Epithelial cell of esophagus (primary cell): ENCODE measurements around the gene BICDL2.

Experiments
- DNase-seq: peaks from one replicate; pipeline ENCODE4 v3.0.0; 2010; ENCODE audit warnings: low read depth
- H3K4me3 ChIP-seq: 2 replicates; pipeline ENCODE4 v1.5.1; 2011; ENCODE audit warnings: mild to moderate bottlenecking, low read length, control low read depth
- TF ChIP-seq, protein P1 (sequence below): IDR thresholded peaks from 2 replicates; pipeline ENCODE4 v1.5.1; 2011; ENCODE audit warnings: low read depth, mild to moderate bottlenecking, low read length, control low read depth, inconsistent platforms; ENCODE audit not compliant: insufficient read depth; ENCODE audit errors: missing control alignments

Gene BICDL2

DNA sequence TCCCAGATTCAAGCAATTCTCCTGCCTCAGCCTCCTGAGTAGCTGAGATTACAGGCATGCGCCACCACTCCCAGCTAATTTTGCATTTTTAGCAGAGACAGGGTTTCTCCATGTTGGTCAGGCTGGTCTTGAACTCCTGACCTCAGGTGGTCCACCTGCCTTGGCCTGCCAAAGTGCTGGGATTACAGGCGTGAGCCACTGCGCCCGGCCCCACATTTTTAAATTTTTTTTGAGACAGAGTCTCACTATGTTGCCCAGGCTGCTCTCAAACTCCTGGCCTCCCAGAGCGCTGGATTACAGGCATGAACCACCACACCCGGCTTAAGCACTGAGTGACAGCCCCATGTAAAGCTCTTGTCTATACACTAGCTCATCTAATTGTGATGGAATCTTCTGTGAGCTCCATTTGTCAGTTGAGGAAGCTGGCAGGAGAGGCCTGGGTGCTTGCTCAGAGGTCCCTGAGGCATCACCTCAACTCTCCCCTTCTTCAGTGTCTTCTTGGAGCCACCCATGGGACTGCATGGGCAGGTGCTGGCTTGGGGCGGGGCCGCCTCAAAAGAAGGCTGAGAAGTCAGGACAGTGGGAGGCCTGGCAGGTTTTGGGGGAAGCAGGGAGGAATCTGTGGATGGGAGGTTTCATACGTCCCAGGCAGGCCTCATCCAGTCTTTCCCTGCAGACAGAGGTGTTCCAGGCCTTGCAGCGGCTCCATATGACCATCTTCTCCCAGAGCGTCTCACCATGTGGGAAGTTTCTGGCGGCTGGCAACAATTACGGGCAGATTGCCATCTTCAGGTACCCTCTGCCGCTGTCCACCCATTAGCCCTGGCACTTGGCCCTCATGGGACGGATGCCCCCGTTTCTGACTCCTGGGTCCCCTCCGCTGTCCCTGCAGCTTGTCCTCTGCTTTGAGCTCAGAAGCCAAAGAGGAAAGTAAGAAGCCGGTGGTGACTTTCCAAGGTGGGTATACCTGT lies 11.4 kb downstream of the BICDL2 start:
- TF ChIP-seq, protein P1, sequence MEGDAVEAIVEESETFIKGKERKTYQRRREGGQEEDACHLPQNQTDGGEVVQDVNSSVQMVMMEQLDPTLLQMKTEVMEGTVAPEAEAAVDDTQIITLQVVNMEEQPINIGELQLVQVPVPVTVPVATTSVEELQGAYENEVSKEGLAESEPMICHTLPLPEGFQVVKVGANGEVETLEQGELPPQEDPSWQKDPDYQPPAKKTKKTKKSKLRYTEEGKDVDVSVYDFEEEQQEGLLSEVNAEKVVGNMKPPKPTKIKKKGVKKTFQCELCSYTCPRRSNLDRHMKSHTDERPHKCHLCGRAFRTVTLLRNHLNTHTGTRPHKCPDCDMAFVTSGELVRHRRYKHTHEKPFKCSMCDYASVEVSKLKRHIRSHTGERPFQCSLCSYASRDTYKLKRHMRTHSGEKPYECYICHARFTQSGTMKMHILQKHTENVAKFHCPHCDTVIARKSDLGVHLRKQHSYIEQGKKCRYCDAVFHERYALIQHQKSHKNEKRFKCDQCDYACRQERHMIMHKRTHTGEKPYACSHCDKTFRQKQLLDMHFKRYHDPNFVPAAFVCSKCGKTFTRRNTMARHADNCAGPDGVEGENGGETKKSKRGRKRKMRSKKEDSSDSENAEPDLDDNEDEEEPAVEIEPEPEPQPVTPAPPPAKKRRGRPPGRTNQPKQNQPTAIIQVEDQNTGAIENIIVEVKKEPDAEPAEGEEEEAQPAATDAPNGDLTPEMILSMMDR: no peak
- no peak overlapping the region for H3K4me3 ChIP-seq
- no peak for DNase-seq

DNA sequence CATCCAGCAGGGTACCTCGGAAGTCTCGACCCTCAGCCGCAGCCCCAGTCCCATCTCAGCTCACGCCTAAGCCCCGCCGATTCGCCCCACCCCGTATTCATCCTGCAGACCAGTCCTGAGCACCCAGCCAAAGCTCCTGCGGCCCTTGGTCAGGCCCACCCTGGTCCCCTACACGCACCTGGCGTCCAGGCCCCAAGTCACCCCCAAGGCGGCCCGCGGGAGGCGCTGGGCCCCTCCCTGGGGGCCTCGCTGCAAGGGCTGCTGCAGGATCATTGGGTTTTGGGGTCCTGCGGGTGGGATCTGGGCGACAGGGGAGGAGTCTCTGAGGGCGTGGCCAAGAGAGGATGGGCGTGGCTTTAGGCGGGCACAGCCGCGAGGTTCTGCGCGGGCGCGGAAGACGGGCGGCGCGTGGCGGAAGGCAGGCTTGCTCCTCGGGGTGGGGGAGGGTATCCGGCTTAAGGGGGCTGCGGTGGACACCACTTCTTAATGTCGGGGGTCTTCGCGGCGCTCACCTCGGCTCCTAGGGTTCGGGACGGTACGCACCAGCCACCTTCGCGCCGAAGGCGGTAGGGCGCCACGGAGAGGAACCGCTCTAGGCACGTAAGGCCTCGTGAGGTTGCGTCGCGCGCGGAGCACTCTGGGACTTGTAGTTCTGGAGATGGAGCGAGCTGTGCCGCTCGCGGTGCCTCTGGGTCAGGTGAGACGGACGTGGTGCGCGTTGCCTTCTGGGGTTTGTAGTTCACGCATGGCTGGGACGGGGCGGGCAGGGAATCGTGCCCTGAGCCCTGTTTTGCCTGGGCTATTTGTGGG lies 12.9 kb downstream of the BICDL2 start, which contains the start of the genes HCFC1R1 and THOC6:
TSS of gene HCFC1R1 (minus strand) at position 274 of the 810 bp plus-strand sequence. CDS start at position 273, 1 bp downstream.
TSS of gene THOC6 (plus strand) at position 367 of the 810 bp plus-strand sequence. CDS start at position 659, 292 bp downstream.
- H3K4me3 ChIP-seq: peak within 1 kb of the TSS; percentile 94
- peak; percentile 99 for DNase-seq
- TF ChIP-seq, protein P1: no peak

- peak; percentile 89 for DNase-seq
- H3K4me3 ChIP-seq: peak overlapping the region; percentile 94
- TF ChIP-seq, protein P1: no peak
Measured at GRCh38 chr16:3023415-3023668, 13.4 kb downstream of the BICDL2 start.

DNA sequence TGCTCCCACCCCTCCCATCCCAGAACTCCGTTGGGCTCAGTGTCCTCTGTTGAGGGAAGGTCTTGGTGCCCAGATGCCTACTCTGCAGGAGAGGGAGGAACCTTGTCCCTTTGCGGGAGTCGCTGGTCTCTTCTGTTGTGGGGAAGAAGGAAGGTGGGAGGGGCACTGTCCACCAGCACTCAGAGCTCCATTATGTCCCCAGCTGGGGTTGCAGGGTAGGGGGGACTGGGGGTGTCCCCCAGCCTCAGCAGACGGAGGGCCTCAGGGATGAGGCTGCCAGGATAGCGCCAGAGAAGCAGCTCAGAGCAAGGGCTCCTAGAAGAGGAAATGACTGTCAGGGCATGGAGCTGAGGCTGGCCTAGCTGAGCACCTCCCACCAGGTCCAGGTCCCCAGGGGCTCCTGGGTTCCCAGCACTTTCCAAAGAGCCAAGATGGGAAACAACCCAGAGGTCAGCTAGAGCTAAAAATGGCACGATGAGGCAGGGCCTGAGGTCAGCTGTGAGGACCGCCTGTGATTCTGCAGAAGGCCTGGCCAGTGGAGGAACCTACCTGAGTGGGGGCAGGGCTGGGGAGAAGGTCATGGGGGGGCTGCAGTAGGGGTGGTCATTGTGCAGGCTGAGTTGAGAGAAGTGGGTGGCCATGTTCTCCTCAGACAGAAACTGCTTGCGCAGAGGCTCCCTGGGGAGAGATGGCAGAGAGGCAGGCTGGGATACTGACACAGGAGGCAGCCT lies 13.9 kb downstream of the BICDL2 start:
- no peak for DNase-seq
- peak overlapping the region; percentile 94 for H3K4me3 ChIP-seq

DNA sequence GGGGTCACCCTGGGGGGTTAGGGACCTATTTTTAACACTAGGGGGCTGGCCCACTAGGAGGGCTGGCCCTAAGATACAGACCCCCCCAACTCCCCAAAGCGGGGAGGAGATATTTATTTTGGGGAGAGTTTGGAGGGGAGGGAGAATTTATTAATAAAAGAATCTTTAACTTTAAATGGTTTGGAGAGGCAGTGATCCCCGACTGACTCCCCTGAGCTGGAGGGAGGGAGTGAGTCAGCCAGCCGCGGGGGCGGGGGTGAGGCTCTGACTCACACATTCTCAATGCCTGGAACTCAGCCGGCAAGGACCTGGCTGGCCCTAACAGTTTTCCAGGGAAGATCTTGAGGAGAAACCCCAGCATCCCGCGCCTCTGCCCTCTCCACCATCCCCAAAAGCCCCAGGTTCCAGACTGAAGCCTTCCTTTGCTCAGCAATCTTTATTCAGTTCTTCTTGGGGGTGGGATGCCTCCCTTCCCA lies 14.5 kb downstream of the BICDL2 start:
- H3K4me3 ChIP-seq: peak overlapping the region; percentile 94

More for the DNA sequence above, 13.9 kb downstream of the BICDL2 start:
- TF ChIP-seq, protein P1: no peak

More for the DNA sequence above, 14.5 kb downstream of the BICDL2 start:
- peak; percentile 97 for DNase-seq
- TF ChIP-seq, protein P1: no peak
